ENCODE data around the gene LEPROT. TPM values are rescaled to one million over a fixed set of nuclear protein-coding genes. Genes with fewer than 3 reads are reported as not detected.
"Not testable (repeated sequence)": the region's sequence is repeated elsewhere in the genome, so short reads cannot be mapped to it uniquely, and the experiment has no call there.

Gene LEPROT
- total RNA-seq, 4 donors from 2014 or later, result 54.5 to 73.3 (median 66.7) TPM

- TF ChIP-seq POLR2AphosphoS5 (IDR thresholded peaks at IDR 0.05), result no peak
- intact Hi-C loops (cut with DNase I), result no loop called here
Observed at GRCh38 chr1:65444128-65444640, 23.7 kb downstream of the LEPROT start.

GRCh38 chr1:65445837-65446236, 25.4 kb downstream of the LEPROT start:
- Histone ChIP-seq H3K4me3 (no peak overlapping the region), H3K27me3 (no peaks in the 10 kb centered on the region), H3K36me3 (no peaks in the 10 kb centered on the region), H3K27ac (replicated peaks in 1 of 4) (no peak overlapping the region), H3K9me3 (no peaks in the 10 kb centered on the region), H3K4me1 (no peaks in the 10 kb centered on the region)
- TF ChIP-seq POLR2A (IDR thresholded peaks at IDR 0.05; ENCODE audit: low read depth) (no peak), CTCF (IDR thresholded peaks at IDR 0.05) (no peak), EP300 (IDR thresholded peaks at IDR 0.05) (no peak), POLR2AphosphoS5 (IDR thresholded peaks at IDR 0.05) (no peak)
- intact Hi-C loops (cut with DNase I), result no loop called here
- no peak for DNase-seq (ENCODE audit: extremely low spot score)
- 100% methylated on average over 1 of the region's 1 CpG for WGBS

More at GRCh38 chr1:65444128-65444640, 23.7 kb downstream of the LEPROT start:
- no peak overlapping the region for H3K27ac ChIP-seq (replicated peaks in 1 of 4)
- H3K36me3 ChIP-seq, result no peaks in the 10 kb centered on the region
- H3K4me3 ChIP-seq, result no peak overlapping the region
- DNase-seq (ENCODE audit: extremely low spot score), result no peak
- 83% methylated on average over 4 of the region's 5 CpGs for WGBS
- H3K27me3 ChIP-seq, result no peaks in the 10 kb centered on the region
- H3K4me1 ChIP-seq, result no peaks in the 10 kb centered on the region
- no peaks in the 10 kb centered on the region for H3K9me3 ChIP-seq

GRCh38 chr1:65449214-65449823, 28.9 kb downstream of the LEPROT start:
- WGBS, result 91% methylated on average over 4 of the region's 4 CpGs
- Histone ChIP-seq H3K4me1 (no peaks in the 10 kb centered on the region), H3K4me3 (no peak overlapping the region), H3K27ac (replicated peaks in 1 of 4) (no peak overlapping the region), H3K27me3 (no peaks in the 10 kb centered on the region), H3K9me3 (no peaks in the 10 kb centered on the region), H3K36me3 (no peaks in the 10 kb centered on the region)
- TF ChIP-seq POLR2A (IDR thresholded peaks at IDR 0.05; ENCODE audit: low read depth), result no peak
- no peak for TF ChIP-seq EP300 (IDR thresholded peaks at IDR 0.05)
- no peak for TF ChIP-seq POLR2AphosphoS5 (IDR thresholded peaks at IDR 0.05)
- TF ChIP-seq CTCF (IDR thresholded peaks at IDR 0.05), result no peak
- intact Hi-C loops (cut with DNase I), result no loop called here
- DNase-seq (ENCODE audit: extremely low spot score), result no peak

- H3K27ac ChIP-seq (replicated peaks in 1 of 4); DNase-seq (ENCODE audit: extremely low spot score); intact Hi-C loops (cut with DNase I); H3K9me3 ChIP-seq; H3K36me3 ChIP-seq; H3K4me3 ChIP-seq; H3K4me1 ChIP-seq; H3K27me3 ChIP-seq: not testable (repeated sequence)
- 94% methylated on average over 9 of the region's 10 CpGs for WGBS
Observed at GRCh38 chr1:65455678-65456077, 35.2 kb downstream of the LEPROT start.

- Histone ChIP-seq H3K4me3 (no peak overlapping the region), H3K9me3 (no peaks in the 10 kb centered on the region), H3K36me3 (no peaks in the 10 kb centered on the region), H3K27ac (replicated peaks in 1 of 4) (no peak overlapping the region), H3K4me1 (no peaks in the 10 kb centered on the region), H3K27me3 (no peaks in the 10 kb centered on the region)
- TF ChIP-seq POLR2A (IDR thresholded peaks at IDR 0.05; ENCODE audit: low read depth), result no peak
- TF ChIP-seq EP300 (IDR thresholded peaks at IDR 0.05), result no peak
- TF ChIP-seq CTCF (IDR thresholded peaks at IDR 0.05), result no peak
- TF ChIP-seq POLR2AphosphoS5 (IDR thresholded peaks at IDR 0.05), result no peak
- no peak for DNase-seq (ENCODE audit: extremely low spot score)
- intact Hi-C loops (cut with DNase I), result no loop called here
Observed at GRCh38 chr1:65456481-65456880, 36.0 kb downstream of the LEPROT start.

- no peak overlapping the region for H3K27ac ChIP-seq (replicated peaks in 1 of 4)
- no peak for DNase-seq (ENCODE audit: extremely low spot score)
- no peaks in the 10 kb centered on the region for H3K36me3 ChIP-seq
- TF ChIP-seq POLR2A (IDR thresholded peaks at IDR 0.05; ENCODE audit: low read depth) (no peak), CTCF (IDR thresholded peaks at IDR 0.05) (no peak), POLR2AphosphoS5 (IDR thresholded peaks at IDR 0.05) (no peak), EP300 (IDR thresholded peaks at IDR 0.05) (no peak)
- H3K4me1 ChIP-seq, result no peaks in the 10 kb centered on the region
- H3K4me3 ChIP-seq, result no peak overlapping the region
- H3K9me3 ChIP-seq, result no peaks in the 10 kb centered on the region
- intact Hi-C loops (cut with DNase I), result no loop called here
- H3K27me3 ChIP-seq, result no peaks in the 10 kb centered on the region
Observed at GRCh38 chr1:65457868-65458267, 37.4 kb downstream of the LEPROT start.
